B cell (primary cell): Measurements from ENCODE around the gene BCAP29. TPM values are rescaled to one million over a fixed set of nuclear protein-coding genes. Genes with fewer than 3 reads are reported as not detected.

Experiments used
- ATAC-seq: fragments of 200-7000 bp; cut with Tn5 transposase; one replicate; pipeline ENCODE4 v1.10.0; 2021; ENCODE audit warnings: low read depth, mild to moderate bottlenecking, moderate number of reproducible peaks, moderate library complexity
- CTCF ChIA-PET: fragments of 350-600 bp; sonication (Branson Sonifier 250); formaldehyde crosslinking; loops from one replicate; lab custom pipeline; 2021; ENCODE audit warnings: antibody characterized with exemption, inconsistent platforms; lab: Charles Lee
- POLR2A ChIA-PET: fragments of 350-600 bp; sonication (Branson Sonifier 250); formaldehyde crosslinking; loops from one replicate; lab custom pipeline; 2021; ENCODE audit warnings: antibody characterized with exemption; lab: Charles Lee
- DNase-seq: peaks from one replicate; pipeline ENCODE4 v3.0.0; 2013
- H2AFZ ChIP-seq: 2 replicates; pipeline ENCODE4 v1.6.1; 2012; ENCODE audit warnings: mild to moderate bottlenecking, low read depth, low read length; ENCODE audit not compliant: insufficient read depth, poor library complexity, severe bottlenecking
- H3K27ac ChIP-seq, 2 donors: 1 replicate in 1 of 2; 2 replicates in 1 of 2; pipeline ENCODE4 v1.5.1; 2012 to 2013; ENCODE audit warnings: low read length in 2 of 2, mild to moderate bottlenecking in 2 of 2, moderate library complexity in 1 of 2
- H3K27me3 ChIP-seq, 4 experiments: fragments of 200-600 bp in 1 of 4; sonication (generic) in 1 of 4; replicated peaks in 1 of 4; 1 replicate in 2 of 4; 2 replicates in 2 of 4; pipeline versions ENCODE4 v1.6.1 to v1.7.0; 2013 to 2016; ENCODE audit warnings: low read length in 3 of 4, mild to moderate bottlenecking in 2 of 4, mixed read lengths in 1 of 4, moderate library complexity in 1 of 4; ENCODE audit not compliant: insufficient read depth in 4 of 4, control insufficient read depth in 3 of 4; ENCODE audit errors: control extremely low read depth in 1 of 4
- H3K36me3 ChIP-seq, 2 experiments: replicated peaks in 1 of 2; 1 replicate in 1 of 2; 2 replicates in 1 of 2; pipeline versions ENCODE4 v1.6.1 to v1.7.1; 2013; ENCODE audit warnings: low read length in 1 of 2; ENCODE audit not compliant: insufficient read depth in 2 of 2, control insufficient read depth in 1 of 2; ENCODE audit errors: control extremely low read depth in 1 of 2, extremely low read depth in 1 of 2
- H3K4me1 ChIP-seq, 2 donors: fragments of 200-600 bp in 1 of 2; sonication (generic) in 1 of 2; 1 replicate in 1 of 2; 2 replicates in 1 of 2; pipeline versions ENCODE4 v1.5.1 to v1.6.1; 2013 to 2017; ENCODE audit warnings: low read length in 2 of 2; ENCODE audit not compliant: control insufficient read depth in 2 of 2, insufficient read depth in 2 of 2
- H3K4me2 ChIP-seq: replicated peaks from 2 replicates; pipeline ENCODE3; 2012; ENCODE audit warnings: mild to moderate bottlenecking, low read depth, low read length; ENCODE audit not compliant: poor library complexity, severe bottlenecking
- H3K4me3 ChIP-seq, 5 experiments: fragments of 200-600 bp in 1 of 5; sonication (generic) in 1 of 5; 1 replicate in 3 of 5; 2 replicates in 2 of 5; pipeline versions ENCODE4 v1.5.1 to v1.7.0; 2011 to 2016; ENCODE audit warnings: low read length in 4 of 5, mild to moderate bottlenecking in 4 of 5, low read depth in 2 of 5, control low read depth in 1 of 5, moderate library complexity in 1 of 5; ENCODE audit not compliant: insufficient read depth in 1 of 5; ENCODE audit errors: control extremely low read depth in 1 of 5, extremely low read depth in 1 of 5
- H3K79me2 ChIP-seq: fragments of 200-600 bp; sonication (generic); one replicate; pipeline ENCODE4 v1.6.0; 2016; ENCODE audit warnings: low read length; ENCODE audit not compliant: control insufficient read depth, insufficient read depth
- H3K9ac ChIP-seq: fragments of 200-600 bp; sonication (generic); 2 replicates; pipeline ENCODE4 v1.6.1; 2017; ENCODE audit warnings: mild to moderate bottlenecking, low read length, moderate library complexity
- H3K9me3 ChIP-seq, 3 donors: one replicate each; pipeline versions ENCODE4 v1.6.1 to v1.7.1; 2013; ENCODE audit warnings: low read length in 2 of 3; ENCODE audit not compliant: control insufficient read depth in 2 of 3, insufficient read depth in 1 of 3; ENCODE audit errors: control extremely low read depth in 1 of 3
- H4K20me1 ChIP-seq: 2 replicates; pipeline ENCODE4 v1.6.0; 2012; ENCODE audit warnings: mild to moderate bottlenecking, low read length; ENCODE audit not compliant: insufficient read depth, control insufficient read depth, poor library complexity, severe bottlenecking
- H3K27ac Mint-ChIP-seq: one replicate; pipeline ENCODE4 v1.8.0; 2021; ENCODE audit warnings: mixed read lengths
- H3K27me3 Mint-ChIP-seq: one replicate; pipeline ENCODE4 v1.8.0; 2021; ENCODE audit warnings: mixed read lengths
- H3K4me1 Mint-ChIP-seq: one replicate; pipeline ENCODE4 v1.8.0; 2021; ENCODE audit warnings: mixed read lengths
- H3K4me3 Mint-ChIP-seq: one replicate; pipeline ENCODE4 v1.8.0; 2021; ENCODE audit warnings: mixed read lengths
- H3K9me3 Mint-ChIP-seq: one replicate; pipeline ENCODE4 v1.8.0; 2022; ENCODE audit warnings: mixed read lengths; ENCODE audit not compliant: insufficient read depth
- EZH2 ChIP-seq: IDR thresholded peaks from 2 replicates; pipeline ENCODE4 v1.6.1; 2012; ENCODE audit warnings: borderline replicate concordance, low read depth, mild to moderate bottlenecking, moderate library complexity, low read length; ENCODE audit not compliant: insufficient read depth, poor library complexity, severe bottlenecking
- WGBS: methylation state at CpG from one replicate; pipeline ENCODE4 v1.1.5; 2013; ENCODE audit warnings: missing lambda C conversion rate; ENCODE audit not compliant: insufficient coverage; 5-methylcytosine and 5-hydroxymethylcytosine counted together
- intact Hi-C: fragments of 100-400 bp; cut with micrococcal nuclease; formaldehyde crosslinking; loops from one replicate; pipeline ENCODE4 v1.10.0; 2022
- polyA plus RNA-seq: library from polyadenylated mRNA; depleted of rRNA; stranded (reverse); fragments of >200 nt; gene quantifications from 2 replicates; pipeline ENCODE4 v1.2.3, GENCODE V29; 2012
- total RNA-seq, 2 donors: library from RNA; stranded (reverse); fragments of 120-200 nt in 1 of 2; gene quantifications; 1 replicate in 1 of 2; 2 replicates in 1 of 2; pipeline versions ENCODE4 v1.2.3 to v1.2.4, GENCODE V29; 2013 to 2022
- TF ChIP-seq, protein P1 (sequence below): fragments of 200-600 bp; IDR thresholded peaks from one replicate; pipeline ENCODE4 v1.8.0; 2022; ENCODE audit warnings: antibody characterized with exemption, mild to moderate bottlenecking

Gene BCAP29
- total and polyA plus RNA-seq, 2 donors (not counting 1 experiment from before 2014, with no cell fraction given): 24.6 to 27.3 TPM

DNA sequence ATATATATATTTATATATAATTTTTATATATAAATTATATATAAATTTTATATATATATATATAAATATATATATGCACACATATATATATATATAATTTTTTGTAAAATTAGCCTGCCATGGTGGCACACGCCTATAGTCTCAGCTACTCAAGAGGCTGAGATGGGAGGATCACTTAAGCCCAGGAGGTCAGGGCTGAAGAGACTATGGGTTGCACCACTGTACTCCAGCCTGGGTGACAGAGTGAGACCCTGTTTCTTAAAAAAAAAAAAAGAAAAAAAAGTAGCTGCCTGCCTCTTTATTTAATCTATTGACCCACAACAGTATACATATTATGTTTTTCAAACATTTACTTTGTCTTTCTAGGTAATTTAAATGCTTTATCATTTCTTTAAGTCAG lies 19.2 kb downstream of the BCAP29 start:
- H3K4me3 Mint-ChIP-seq: no peak overlapping the region
- intact Hi-C loops: no loop called here

DNA sequence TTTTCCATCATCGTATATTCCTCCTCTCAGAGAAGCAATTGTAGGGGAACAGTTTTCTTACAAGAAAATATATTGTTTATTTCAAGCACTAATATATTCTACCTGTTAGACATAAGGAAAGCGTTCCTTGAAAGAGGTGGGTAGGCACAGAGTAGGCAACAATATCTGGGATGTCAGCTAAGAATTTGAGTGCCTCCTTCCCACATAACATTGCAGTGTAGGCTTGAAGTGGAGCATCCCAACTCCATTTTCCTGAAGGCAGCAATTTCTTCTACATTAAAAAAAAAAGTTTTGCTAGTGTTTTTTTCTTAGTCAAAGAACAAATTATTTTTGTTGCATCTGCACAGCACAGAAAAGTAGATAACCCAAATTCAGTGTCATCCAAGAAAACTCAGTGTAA lies 20.8 kb downstream of the BCAP29 start:
- H3K27ac ChIP-seq: no peak overlapping the region
- H3K79me2 ChIP-seq: no peaks in the 10 kb centered on the region
- Mint-ChIP-seq H3K27ac (no peak overlapping the region), H3K27me3 (no peaks in the 10 kb centered on the region), H3K9me3 (no peaks in the 10 kb centered on the region), H3K4me1 (no peaks in the 10 kb centered on the region), H3K4me3 (no peak overlapping the region)
- no peak overlapping the region for H3K9ac ChIP-seq
- no peak overlapping the region for H3K4me3 ChIP-seq
- H2AFZ ChIP-seq: no peak overlapping the region
- WGBS: no CpG with 5 or more reads among the region's 2 CpGs
- no peaks in the 10 kb centered on the region for H3K9me3 ChIP-seq
- CTCF ChIA-PET: interaction anchor here (3.4 kb wide), 1 partner anchor 61 kb away, joined by 11 read pairs; no protein-coding TSS in a partner anchor
- H3K27me3 ChIP-seq: no peaks in the 10 kb centered on the region
- H4K20me1 ChIP-seq: no peaks in the 10 kb centered on the region
- H3K4me1 ChIP-seq: no peaks in the 10 kb centered on the region
- peaks cover 1 to 9% of the 10 kb centered on the region in 2 experiments for H3K36me3 ChIP-seq
- intact Hi-C loops: no loop called here
- ATAC-seq: no peak
- DNase-seq: no peak
- no peak overlapping the region for H3K4me2 ChIP-seq
- POLR2A ChIA-PET: no interaction called here
- TF ChIP-seq, protein P1, sequence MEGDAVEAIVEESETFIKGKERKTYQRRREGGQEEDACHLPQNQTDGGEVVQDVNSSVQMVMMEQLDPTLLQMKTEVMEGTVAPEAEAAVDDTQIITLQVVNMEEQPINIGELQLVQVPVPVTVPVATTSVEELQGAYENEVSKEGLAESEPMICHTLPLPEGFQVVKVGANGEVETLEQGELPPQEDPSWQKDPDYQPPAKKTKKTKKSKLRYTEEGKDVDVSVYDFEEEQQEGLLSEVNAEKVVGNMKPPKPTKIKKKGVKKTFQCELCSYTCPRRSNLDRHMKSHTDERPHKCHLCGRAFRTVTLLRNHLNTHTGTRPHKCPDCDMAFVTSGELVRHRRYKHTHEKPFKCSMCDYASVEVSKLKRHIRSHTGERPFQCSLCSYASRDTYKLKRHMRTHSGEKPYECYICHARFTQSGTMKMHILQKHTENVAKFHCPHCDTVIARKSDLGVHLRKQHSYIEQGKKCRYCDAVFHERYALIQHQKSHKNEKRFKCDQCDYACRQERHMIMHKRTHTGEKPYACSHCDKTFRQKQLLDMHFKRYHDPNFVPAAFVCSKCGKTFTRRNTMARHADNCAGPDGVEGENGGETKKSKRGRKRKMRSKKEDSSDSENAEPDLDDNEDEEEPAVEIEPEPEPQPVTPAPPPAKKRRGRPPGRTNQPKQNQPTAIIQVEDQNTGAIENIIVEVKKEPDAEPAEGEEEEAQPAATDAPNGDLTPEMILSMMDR: no peak
- TF ChIP-seq EZH2: no peak

More for the DNA sequence above, 19.2 kb downstream of the BCAP29 start:
- no peaks in the 10 kb centered on the region for H4K20me1 ChIP-seq
- Mint-ChIP-seq H3K27me3 (no peaks in the 10 kb centered on the region), H3K9me3 (no peaks in the 10 kb centered on the region), H3K27ac (no peak overlapping the region), H3K4me1 (no peaks in the 10 kb centered on the region)
- ATAC-seq (no peak), DNase-seq (no peak)
- no peaks in the 10 kb centered on the region for H3K4me1 ChIP-seq
- H3K27ac ChIP-seq: no peak overlapping the region
- no peak for TF ChIP-seq EZH2
- TF ChIP-seq, protein P1: no peak
- no peak overlapping the region for H3K4me3 ChIP-seq
- no peak overlapping the region for H3K9ac ChIP-seq
- H2AFZ ChIP-seq: no peak overlapping the region
- WGBS: no CpG with 5 or more reads among the region's 1 CpG
- no peak overlapping the region for H3K4me2 ChIP-seq
- ChIA-PET CTCF (interaction anchor here (0.7 to 3.4 kb wide), 2 partner anchors 63 to 127 kb away, joined by 3 to 11 read pairs; no protein-coding TSS in a partner anchor), POLR2A (no interaction called here)
- no peaks in the 10 kb centered on the region for H3K9me3 ChIP-seq
- H3K79me2 ChIP-seq: no peaks in the 10 kb centered on the region
- H3K36me3 ChIP-seq: peaks cover 7 to 19% of the 10 kb centered on the region in 2 experiments
- H3K27me3 ChIP-seq: no peaks in the 10 kb centered on the region
